Right kidney (tissue), 9 donors: ENCODE measurements around the gene SLC22A2.
"Not testable (repeated sequence)": the region's sequence is repeated elsewhere in the genome, so short reads cannot be mapped to it uniquely, and the experiment has no call there.

Experiments
- DNase-seq: peaks from one replicate; pipeline ENCODE4 v3.0.0-alpha.2; 2016
- long read RNA-seq, 8 donors: transcript quantifications; one replicate each; lab custom pipeline, GENCODE V29; 2026

The SLC22A2 gene
- long read RNA-seq, donor 1, partial matches to known transcripts, result 0 of 2 reads
- long read RNA-seq, donor 1, other reads (novel, unspliced or antisense), result 0 of 2 reads
- long read RNA-seq, donor 2, partial matches to known transcripts, result 6 of 9 reads
- long read RNA-seq, donor 2, other reads (novel, unspliced or antisense), result 0 of 9 reads
- long read RNA-seq, donor 3, partial matches to known transcripts, result 0 of 4 reads
- long read RNA-seq, donor 3, other reads (novel, unspliced or antisense), result 0 of 4 reads
- long read RNA-seq, donor 4, partial matches to known transcripts, result 0 of 1 reads
- long read RNA-seq, donor 4, other reads (novel, unspliced or antisense), result 0 of 1 reads
- long read RNA-seq, donor 5, transcript SLC22A2-202 (11 exons, 2,597 nt), result major isoform, 6 of 6 reads
- long read RNA-seq, donor 5, partial matches to known transcripts, result 0 of 6 reads
- long read RNA-seq, donor 5, other reads (novel, unspliced or antisense), result 0 of 6 reads
- long read RNA-seq, donor 6, partial matches to known transcripts, result 0 of 2 reads
- long read RNA-seq, donor 6, other reads (novel, unspliced or antisense), result 0 of 2 reads
- long read RNA-seq, donor 7, transcript SLC22A2-202 (11 exons, 2,597 nt), result major isoform, 9 of 9 reads
- long read RNA-seq, donor 7, partial matches to known transcripts, result 0 of 9 reads
- long read RNA-seq, donor 7, other reads (novel, unspliced or antisense), result 0 of 9 reads
- long read RNA-seq, donor 8, transcript SLC22A2-202 (11 exons, 2,597 nt), result major isoform, 7 of 7 reads
- long read RNA-seq, donor 8, partial matches to known transcripts, result 0 of 7 reads
- long read RNA-seq, donor 8, other reads (novel, unspliced or antisense), result 0 of 7 reads

DNA sequence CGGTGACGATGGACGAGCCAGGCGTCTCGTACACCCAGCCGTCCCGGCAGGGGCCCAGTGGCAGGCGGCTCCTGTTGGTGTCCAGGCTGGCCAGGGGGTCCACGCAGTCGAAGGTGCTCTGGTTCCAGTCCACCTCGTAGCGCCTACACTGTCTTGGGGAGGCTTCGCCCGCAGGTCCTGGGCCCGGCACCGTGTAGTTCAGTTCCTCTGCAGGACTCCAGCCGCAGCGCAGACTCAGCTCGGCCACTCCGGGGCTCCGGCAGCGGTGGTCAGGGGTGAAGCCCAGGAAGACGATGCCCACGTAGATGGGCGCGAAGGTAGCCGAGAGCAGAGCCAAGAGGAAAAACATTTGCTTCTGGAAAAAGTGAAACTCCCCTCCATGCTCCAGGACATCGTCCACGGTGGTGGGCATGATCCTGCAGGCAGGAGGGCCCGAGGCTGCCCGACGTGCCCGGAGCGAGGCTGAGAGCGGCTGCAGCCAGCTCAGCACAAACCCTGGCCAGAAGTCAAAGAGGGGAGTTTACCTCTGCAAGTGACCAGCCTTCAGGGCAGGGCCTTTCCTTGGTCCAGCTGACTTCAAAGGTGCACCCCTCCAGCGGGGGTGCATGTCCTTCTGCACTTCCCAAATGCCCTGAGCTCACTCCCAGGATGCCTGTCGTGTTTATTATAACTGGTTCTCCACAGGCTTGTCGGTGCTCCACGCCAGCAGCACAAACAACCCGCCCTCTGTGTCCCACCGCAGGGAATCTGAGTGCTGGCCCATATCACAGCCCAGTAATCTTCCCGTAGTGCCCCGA lies at the start of gene SLC22A2:
TSS of gene SLC22A2 (minus strand) at position 476 of the 797 bp plus-strand sequence. CDS start at position 412, 64 bp downstream.
- no peak for DNase-seq

DNA sequence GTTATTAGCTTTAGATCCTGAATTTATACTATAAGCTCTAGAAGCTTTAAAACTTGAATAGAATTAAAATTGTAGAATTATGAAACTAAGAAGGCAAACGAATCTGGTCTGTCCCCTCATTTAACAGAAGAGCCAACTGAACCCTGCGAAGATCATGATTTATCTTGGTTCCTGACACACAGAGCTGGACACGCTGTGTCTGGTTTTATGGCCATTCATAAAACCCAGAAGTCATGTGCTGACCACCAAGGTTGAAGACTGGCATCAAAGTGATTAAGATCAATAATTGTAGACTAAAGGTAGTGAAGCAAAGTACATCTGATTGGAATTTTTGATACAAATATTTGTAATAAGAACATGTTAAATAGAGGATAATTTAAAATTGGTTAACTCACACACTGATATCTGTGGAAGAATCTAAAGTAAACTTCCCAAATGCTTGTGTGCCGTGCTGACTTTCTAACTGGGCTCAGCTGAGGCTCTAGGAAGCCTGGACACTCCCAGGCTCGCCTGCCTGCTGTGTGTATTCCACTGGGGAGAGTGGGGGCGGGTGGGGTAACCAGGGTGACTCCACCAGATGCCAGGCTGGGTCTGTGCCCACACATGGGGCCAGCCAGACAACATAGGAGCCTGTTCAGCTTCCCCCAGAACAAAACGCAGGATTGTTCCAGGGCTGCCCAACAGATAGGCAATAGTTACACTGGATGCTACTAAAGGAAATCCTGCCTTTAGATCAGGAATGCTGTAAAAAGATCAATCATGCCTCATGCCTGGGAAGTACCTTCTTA lies 47.5 kb upstream of the SLC22A2 start:
- DNase-seq, result no peak

DNA sequence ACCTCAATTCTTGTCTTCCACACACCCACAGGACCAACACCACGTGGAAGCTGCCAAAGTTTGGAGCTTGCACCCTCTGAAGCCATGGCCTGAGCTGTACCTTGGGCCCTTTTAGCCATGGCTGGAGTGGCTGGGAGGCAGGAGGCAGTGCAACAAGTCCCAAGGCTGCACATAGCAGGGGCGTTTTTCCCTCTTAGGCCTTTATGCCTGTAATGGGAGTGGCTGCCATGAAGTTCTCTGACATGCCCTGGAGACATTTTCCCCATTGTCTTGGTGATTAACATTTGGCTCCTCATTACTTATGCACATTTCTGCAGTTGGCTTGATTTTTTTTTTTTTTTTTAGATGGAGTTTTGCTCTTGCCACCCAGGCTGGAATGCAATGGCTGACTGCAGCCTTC lies 45.2 kb upstream of the SLC22A2 start:
- DNase-seq, result no peak

DNA sequence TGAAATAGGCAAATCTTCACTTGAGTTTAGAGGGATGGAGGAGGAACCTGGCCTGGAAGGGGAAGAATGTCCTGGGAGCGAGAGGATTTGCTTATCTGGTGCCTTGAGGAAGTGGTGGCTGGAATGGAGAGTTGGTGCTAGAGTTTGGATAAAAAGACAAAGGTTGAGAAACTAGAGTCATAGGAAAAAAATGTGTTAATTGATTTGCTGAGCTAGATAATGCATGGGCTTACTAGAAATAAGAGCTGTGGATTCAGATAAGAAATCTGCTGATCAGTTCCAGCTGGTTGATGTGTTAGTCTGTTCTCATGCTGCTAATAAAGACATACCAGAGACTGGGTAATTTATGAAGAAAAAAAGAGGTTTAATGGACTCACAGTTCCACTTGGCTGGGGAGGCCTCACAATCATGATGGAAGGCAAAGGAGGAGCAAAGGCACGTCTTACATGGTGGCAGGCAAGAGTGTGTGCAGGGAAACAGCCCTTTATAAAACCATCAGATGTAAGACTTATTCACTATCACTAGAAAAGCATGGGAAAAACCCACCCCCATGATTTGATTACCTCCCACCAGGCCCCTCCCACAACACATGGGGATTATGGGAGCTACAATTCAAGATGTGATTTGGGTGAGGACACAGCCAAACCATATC lies 43.9 kb upstream of the SLC22A2 start:
- DNase-seq, result not testable (repeated sequence)

DNA sequence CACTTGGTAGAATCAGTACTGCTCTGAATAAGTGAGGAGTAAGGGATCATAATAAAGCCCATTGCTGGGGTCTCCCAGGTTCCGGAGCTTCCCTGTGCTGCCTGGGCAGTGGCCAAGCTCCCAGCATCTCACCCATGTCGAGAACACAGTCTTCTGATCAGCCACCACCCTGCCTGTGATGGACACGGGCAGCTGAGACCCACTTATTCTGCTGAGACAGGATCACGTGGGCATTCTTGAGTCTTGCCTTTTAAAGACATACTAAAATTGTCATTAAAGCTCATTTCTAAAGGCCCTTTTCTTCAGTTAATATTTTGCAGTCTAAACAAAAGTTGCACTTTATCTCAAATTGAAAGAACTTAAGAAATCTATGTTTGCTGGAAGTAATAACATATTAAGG lies 42.7 kb upstream of the SLC22A2 start:
- no peak for DNase-seq

DNA sequence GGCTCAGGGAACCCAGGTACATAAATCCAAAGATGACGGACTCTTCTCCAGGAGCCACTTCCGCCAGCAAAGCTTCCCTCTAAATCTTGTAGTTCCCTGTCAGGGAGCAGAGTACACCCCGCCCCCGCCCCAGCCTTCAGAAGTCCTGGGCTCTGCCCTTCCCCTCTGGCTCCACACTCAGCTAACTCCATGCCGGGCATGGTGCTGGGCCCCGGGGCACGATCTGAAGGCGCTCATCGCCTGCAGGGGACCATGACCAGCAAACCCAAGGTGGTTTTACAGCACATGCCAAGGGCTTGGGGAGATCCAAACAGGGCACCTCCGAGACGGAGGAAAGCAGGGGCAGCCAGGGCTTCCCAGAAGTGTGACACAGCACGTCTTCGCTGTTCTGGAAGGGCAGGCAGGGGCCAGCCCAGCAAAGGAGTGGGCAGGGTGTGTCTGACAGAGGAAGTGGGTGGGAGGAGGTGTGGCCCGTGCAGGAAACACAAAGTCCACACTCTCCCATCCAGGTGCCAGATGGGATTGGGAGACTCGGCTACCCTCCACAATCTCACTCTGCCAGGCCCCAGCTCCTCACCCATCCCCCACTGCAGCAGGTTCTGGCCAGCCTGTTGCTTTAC lies 41.6 kb upstream of the SLC22A2 start:
- peak; percentile 29 for DNase-seq

DNA sequence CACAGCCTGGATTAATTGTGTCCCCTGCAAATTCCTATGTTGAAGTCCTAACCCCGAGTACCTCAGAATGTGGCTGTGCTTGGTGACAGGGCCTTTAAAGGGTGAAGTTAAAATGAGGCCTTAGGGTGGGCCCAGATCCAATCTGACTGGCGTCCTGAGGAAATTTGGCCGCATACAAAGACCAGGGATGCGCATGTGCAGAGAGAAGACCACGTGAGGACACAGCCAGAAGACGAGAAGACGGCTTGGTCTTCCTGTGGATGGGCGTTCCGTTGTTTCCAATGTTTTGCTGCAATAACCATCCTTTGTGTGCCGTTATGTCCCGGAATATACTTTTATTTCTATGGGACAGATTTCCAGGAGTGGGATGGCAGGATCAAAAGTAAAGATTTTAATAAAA lies 40.9 kb upstream of the SLC22A2 start:
- no peak for DNase-seq

DNA sequence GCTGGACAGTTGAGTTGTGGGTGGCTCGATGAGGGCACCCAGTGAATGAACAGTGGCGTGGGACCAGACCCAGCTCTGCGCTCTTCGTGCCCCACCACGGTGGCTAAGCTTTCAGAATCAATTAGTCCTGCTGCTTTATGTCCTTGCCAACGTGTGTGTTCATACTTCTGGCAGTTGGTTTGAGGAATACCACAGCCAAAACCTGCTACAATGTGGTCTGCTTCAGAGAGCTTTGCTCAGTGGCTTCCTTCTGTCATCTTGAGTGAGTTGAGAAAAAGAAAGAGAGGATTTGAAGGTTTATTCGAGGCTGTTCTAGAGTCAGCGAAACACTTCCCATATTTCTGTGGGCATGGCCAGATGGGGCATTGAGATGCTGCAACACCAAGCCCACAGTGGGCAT lies 39.5 kb upstream of the SLC22A2 start:
- DNase-seq, result no peak

DNA sequence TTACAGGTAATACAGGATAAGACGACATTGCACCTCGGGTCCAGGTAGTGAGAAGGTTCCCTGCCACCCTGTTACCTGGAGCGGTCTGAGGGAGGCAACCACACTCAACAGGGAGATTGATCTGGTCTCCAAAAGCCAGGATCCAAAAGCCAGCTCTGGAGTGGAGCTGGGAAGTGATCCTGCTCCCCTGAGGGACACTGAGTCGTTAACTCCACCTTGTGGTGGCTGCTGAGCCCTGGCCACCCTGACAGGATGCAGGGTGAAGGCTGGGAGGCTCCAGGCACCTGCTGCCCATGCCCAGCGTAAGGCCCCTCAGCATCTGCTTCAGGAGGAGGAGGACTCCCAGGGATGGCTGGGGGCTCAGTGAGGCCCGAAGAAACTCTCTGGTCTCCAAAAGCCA lies 38.7 kb upstream of the SLC22A2 start:
- no peak for DNase-seq

DNA sequence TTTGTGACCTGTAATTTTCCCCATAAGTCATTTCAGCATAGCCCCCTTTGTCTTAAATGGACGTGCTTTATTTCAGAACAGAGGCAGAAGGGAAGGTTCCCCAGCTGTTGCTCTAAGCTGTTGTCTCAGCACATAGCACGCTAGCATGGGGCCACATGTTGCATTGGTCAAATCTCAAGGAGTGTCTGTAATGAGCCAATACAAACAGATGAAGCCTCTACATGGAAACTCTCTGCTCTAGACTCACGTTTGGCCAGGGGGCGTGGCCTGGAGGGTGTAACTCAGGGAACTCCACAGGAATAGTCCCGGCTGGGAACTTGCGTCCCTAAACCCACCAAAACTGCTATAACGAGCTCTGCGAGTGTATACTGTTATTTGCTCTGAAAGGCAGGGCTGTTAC lies 35.2 kb upstream of the SLC22A2 start:
- no peak for DNase-seq

DNA sequence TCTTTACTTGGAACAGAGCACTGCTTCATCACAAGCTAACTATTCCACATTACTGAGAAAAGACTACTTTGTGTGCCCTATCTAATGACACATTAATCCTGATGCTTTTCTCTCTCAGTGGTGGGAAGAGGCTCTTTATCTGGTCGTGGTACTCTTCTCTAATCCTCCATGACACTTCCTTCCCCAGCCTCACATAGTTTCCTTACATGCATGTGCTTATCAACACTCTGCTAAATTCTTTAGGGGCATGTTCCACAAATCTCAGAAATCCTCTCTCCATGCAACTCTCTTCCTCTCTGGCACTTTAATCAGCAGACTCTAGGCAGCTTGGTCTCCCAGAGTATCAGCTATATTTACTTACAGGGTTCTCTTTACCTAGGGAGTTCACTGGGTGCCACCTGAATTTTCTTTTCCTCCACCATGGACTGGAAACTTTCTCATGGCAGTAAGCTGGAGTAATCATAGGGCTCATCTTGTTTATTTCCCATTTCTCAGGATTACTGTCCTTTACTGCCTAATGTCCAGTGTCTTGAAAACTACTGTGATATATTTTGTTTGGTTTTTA lies 27.0 kb upstream of the SLC22A2 start:
- no peak for DNase-seq

DNA sequence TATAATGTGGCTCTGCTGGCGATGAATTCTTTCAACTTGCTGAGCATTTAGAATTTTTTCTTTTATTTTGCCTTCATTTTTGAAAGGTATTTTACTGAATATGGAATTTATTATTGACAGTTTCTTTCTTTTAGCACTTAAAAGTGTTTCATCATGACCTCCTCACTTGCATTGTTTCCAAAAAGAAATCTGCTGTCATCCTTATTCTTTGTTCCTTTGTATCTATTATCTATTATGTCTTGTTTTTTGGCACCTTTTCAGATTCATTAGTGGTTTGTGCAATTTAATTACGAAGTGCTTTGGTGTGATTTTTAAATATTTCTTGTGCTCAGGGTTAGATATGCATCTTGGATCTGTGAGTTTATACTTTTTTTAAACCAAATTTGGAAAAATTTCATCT lies 26.0 kb upstream of the SLC22A2 start:
- DNase-seq, result no peak

DNA sequence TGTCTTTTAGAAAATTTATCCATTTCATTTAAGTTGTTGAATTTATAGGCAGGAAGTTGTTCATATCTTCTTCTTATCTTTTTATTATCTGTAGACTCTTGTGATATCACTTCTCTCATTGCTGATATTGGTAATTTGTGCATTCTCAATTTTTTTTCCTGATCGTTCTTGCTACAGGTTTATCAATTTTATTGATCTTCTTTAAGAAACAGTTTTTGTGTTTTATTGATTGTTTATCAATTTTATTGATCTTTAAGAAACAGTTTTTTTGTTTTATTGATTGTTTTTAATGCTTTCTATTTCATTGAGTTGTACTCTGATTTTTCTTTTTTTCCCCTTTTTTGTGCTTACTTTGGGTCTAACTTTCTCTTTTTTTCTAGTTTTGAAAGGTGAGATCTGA lies 23.8 kb upstream of the SLC22A2 start:
- no peak for DNase-seq

DNA sequence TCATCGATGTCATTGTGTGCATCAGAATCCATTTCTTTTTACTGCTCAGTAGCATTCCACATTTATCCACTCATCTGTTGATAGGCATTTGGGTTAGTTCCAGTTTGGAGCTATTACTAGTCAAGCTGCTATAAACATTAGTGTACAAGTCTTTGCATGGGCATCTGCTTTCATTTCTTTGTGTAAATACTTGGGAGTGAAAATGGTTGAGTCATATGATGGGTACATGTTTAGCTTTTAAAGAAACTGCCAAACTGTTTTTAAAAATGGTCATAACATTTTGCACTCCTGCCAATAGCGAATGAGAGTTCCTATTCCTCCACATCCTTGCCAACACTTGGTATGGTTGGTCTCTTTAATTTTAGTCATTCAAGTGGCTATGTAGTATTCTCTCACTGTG lies 21.2 kb upstream of the SLC22A2 start:
- DNase-seq, result no peak

DNA sequence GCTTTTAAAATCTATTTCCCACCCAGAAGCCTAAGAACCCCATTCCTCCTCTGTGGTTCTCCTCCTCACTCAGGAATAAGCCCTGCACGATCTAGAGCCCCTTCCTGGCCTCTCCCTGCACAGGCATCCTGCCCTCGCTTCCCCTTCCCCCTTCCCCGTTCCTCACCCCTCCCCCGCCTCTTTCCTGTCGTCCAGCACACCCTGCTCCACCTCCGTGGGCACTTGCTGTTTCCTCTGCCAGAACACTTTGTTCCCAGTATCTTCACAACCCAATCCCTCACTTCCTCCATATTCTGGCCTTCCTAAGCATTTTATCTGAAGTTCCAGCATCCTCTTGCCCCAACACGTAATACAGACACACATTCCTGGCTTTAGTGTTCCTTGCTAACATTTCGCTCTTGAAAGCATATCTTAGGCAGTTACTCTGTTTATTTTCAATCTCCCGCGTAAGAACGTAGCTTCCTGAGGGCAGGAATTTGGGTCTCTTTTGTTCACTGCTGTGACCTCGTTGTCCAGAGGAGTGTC lies 20.2 kb upstream of the SLC22A2 start:
- DNase-seq, result no peak

DNA sequence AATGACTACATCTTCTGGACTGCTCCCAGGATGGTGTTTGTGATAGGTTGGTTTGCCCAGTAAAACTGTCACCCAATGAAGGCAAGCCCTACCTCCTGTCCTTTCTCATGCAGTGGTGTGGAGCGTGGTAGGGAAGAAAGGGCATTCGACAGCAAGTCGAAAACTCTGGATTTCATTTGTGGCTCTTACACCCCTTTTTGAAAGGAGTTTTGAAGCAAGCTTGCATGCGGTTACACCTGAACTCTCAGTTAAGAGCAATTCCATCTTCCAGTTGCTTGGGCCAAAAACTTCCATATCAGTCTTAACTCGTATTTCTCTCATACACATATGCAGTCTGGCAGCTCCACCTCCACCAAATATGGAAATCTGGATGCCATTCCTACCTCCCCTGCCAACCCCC lies 19.7 kb upstream of the SLC22A2 start:
- DNase-seq, result no peak

DNA sequence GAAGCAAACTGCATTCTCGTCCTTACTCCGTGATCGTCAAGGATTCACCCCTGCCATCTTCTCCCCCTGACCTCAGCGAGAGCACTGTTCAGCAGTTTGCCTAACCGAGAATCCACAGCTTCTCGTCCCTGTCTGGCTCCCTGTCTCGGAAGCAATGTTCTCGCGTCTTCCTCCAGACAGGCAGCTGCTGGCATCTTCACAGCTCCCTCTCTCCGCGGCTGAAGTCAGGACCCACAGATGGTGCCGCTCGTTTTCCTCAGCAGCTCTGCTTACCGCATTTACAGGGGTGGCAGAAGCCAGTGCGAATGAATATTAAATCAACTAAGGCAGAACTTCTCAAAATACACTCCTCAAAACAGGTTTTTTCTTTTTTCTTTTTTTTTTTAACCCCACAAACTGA lies 18.9 kb upstream of the SLC22A2 start:
- DNase-seq, result no peak

DNA sequence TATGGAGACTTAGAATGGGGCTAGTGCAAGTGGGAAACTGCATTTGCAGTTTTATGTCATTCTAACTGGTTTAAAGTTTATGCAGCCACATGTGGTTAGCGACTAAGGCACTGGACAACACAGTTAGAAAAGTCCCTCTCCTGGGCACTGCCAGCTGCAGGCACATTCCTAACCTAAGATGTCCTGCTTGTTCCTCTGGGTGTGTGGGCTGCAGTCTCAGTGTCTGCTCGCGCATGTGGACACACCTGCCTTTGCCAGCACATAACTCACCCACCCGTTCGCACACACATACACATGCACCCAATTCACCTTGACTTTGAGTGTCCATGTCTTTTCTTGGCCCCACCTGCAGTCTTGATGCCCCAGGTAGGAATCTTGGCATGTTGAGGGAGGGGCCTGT lies 18.5 kb upstream of the SLC22A2 start:
- no peak for DNase-seq

DNA sequence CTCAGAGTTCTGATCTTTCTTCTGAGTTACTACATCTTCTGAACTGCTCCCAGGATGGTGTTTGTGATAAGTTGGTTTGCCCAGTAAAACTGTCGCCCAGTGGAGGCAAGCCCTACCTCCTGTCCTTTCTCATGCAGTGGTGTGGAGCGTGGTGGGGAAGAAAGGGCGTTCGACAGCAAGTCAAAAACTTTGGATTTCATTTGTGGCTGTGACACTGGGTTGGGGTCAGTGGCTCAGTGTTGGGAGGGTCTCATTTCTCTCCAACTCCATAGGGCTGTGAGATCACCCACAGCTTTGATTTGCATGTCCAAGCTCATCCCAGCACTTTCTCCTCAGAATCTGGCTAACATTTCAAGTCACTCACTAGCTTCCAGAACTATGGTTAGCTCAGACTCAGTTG lies 17.5 kb upstream of the SLC22A2 start:
- no peak for DNase-seq

DNA sequence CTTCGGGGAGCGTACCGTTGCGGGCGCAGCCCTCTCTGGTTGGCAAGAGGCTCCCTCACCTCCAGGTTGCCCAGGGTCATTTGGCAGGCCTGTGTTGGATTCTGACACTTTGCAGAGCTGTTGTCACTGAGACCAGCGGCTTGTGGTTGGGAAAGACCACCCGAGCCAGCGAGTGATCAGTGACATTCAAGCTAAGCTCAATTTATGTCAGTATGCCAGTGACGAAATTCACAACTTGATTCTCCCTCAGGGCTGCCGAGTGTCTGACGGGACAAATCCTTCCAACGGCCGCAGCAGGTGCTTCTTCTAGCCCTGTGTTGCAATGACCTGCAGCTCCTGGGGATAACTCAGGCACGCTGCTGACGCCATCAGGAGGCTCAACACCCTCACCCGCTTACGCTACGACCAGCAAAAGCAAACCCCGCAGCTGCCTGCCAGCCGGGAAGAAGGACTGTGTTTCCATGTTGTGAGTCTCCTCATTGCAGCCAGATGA lies 16.9 kb upstream of the SLC22A2 start:
- no peak for DNase-seq
